HG02852 (cell line): ENCODE measurements around the gene OR52J3.

Experiments used
- ATAC-seq: cut with Tn5 transposase; IDR thresholded peaks from one replicate; pipeline ENCODE4 v1.9.1; 2021; ENCODE audit warnings: mild to moderate bottlenecking, moderate library complexity; ENCODE audit not compliant: unreplicated experiment

OR52J3 gene

DNA sequence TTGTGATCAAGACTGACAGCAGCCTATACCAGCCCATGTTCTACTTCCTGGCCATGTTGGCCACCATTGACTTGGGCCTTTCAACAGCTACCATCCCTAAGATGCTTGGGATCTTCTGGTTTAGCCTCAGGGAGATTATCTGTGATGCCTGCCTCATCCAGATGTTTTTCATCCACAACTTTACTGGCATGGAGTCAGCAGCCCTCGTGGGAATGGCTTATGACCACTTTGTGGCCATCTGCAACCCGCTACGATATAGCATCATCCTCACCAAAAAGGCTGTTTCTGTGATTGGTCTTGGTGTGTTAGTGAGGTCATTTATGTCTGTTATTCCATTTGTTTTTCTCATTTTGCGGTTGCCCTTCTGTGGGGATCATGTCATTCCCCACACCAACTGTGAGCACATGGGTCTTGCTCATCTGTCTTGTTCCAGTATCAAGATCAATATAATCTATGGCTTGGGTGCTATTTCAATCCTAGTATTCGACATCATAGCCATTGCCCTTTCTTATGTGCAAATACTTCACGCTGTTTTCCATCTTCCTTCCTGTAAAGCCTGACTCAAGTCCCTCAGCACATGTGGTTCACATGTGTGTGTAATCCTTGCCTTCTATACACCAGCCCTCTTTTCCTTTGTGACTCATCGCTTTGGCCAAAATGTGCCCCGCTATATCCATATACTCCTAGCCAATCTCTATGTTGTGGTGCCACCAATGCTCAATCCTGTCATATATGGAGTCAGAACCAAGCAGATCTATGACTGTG, 46.7 kb downstream of the OR52J3 start:
- ATAC-seq: no peak

DNA sequence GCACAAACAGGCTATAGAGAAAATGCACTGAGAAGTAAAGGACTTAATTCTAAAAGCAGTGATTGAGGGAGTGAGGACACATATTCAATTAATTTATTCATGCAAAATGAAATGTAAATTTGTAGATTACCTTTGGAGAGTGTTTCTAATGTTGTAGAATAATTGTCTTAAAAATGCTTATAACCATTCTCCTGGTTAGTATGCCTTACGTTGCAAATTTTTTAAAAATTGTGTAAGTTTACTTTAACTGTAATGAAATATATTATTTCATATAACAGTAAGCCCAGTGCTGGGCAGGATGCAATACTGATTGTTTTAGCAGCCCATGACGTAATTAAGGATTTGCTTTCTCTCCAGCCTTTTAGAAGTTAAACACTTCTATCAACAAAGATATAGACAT, 49.7 kb downstream of the OR52J3 start:
- no peak for ATAC-seq
